RWPE2 (cell line): ENCODE results near the gene MYO18B.

Source experiments
- ATAC-seq: fragments of 200-7000 bp; cut with Tn5 transposase; 3 replicates; pipeline ENCODE4 v1.9.1; 2021; ENCODE audit warnings: low read depth
- DNase-seq: peaks from one replicate; pipeline ENCODE4 v3.0.0-alpha.2; 2020; ENCODE audit warnings: low spot score
- H3K27ac ChIP-seq: fragments of 450-650 bp; 2 replicates; pipeline ENCODE4 v1.5.1; 2017; ENCODE audit warnings: mild to moderate bottlenecking; ENCODE audit not compliant: poor library complexity, severe bottlenecking
- H3K27me3 ChIP-seq: fragments of 250-450 bp; sonication (Bioruptor Pico); 2 replicates; pipeline ENCODE4 v1.5.1; 2021; ENCODE audit warnings: mild to moderate bottlenecking, moderate library complexity; ENCODE audit not compliant: insufficient read depth, poor library complexity, severe bottlenecking
- H3K36me3 ChIP-seq: fragments of 250-450 bp; sonication (Bioruptor Pico); 2 replicates; pipeline ENCODE4 v1.5.1; 2020; ENCODE audit warnings: low read depth, mild to moderate bottlenecking, moderate library complexity
- H3K4me1 ChIP-seq: fragments of 250-450 bp; sonication (Bioruptor Pico); 2 replicates; pipeline ENCODE4 v1.5.1; 2021; ENCODE audit warnings: mild to moderate bottlenecking, moderate library complexity; ENCODE audit not compliant: insufficient read depth, poor library complexity, severe bottlenecking
- H3K4me3 ChIP-seq: fragments of 250-450 bp; sonication (Bioruptor Pico); 2 replicates; pipeline ENCODE4 v1.5.1; 2021; ENCODE audit warnings: mild to moderate bottlenecking, moderate library complexity; ENCODE audit not compliant: severe bottlenecking
- H3K9me3 ChIP-seq: fragments of 250-450 bp; sonication (Bioruptor Pico); 2 replicates; pipeline ENCODE4 v1.5.1; 2021; ENCODE audit warnings: mild to moderate bottlenecking, moderate library complexity; ENCODE audit not compliant: severe bottlenecking
- CTCF ChIP-seq: fragments of 450-650 bp; IDR thresholded peaks from one replicate; pipeline ENCODE4 v1.5.1; 2017; ENCODE audit warnings: mild to moderate bottlenecking, moderate library complexity; ENCODE audit not compliant: poor library complexity, severe bottlenecking

MYO18B gene

GRCh38 chr22:25841775-25842174 is 99.8 kb downstream of the MYO18B start:
- Histone ChIP-seq H3K36me3 (no peaks in the 10 kb centered on the region), H3K4me1 (no peaks in the 10 kb centered on the region), H3K27me3 (no peaks in the 10 kb centered on the region), H3K4me3 (no peak overlapping the region), H3K9me3 (no peaks in the 10 kb centered on the region), H3K27ac (no peak overlapping the region)
- TF ChIP-seq CTCF: no peak
- ATAC-seq (no peak), DNase-seq (no peak)

GRCh38 chr22:25843660-25844405 is 101.8 kb downstream of the MYO18B start:
- Histone ChIP-seq H3K36me3 (no peaks in the 10 kb centered on the region), H3K4me3 (no peak overlapping the region), H3K9me3 (no peaks in the 10 kb centered on the region), H3K4me1 (no peaks in the 10 kb centered on the region), H3K27ac (no peak overlapping the region), H3K27me3 (no peaks in the 10 kb centered on the region)
- DNase-seq (no peak), ATAC-seq (no peak)
- TF ChIP-seq CTCF: no peak

- Histone ChIP-seq H3K27ac (no peak overlapping the region), H3K4me3 (no peak overlapping the region), H3K36me3 (no peaks in the 10 kb centered on the region), H3K4me1 (no peaks in the 10 kb centered on the region), H3K27me3 (no peaks in the 10 kb centered on the region), H3K9me3 (no peaks in the 10 kb centered on the region)
- TF ChIP-seq CTCF: no peak
- DNase-seq (no peak), ATAC-seq (no peak)
Observed at GRCh38 chr22:25844601-25845000, 102.6 kb downstream of the MYO18B start.

- no peak overlapping the region for H3K27ac ChIP-seq
- no peak for DNase-seq
- TF ChIP-seq CTCF: no peak
- no peak overlapping the region for H3K4me3 ChIP-seq
- no peaks in the 10 kb centered on the region for H3K9me3 ChIP-seq
- H3K36me3 ChIP-seq: no peaks in the 10 kb centered on the region
- H3K4me1 ChIP-seq: no peaks in the 10 kb centered on the region
- no peaks in the 10 kb centered on the region for H3K27me3 ChIP-seq
- ATAC-seq: no peak
Observed at GRCh38 chr22:25845985-25846745, 104.2 kb downstream of the MYO18B start.

- H3K27ac ChIP-seq: no peak overlapping the region
- H3K36me3 ChIP-seq: no peaks in the 10 kb centered on the region
- H3K27me3 ChIP-seq: no peaks in the 10 kb centered on the region
- no peak for ATAC-seq
- TF ChIP-seq CTCF: no peak
- no peaks in the 10 kb centered on the region for H3K4me1 ChIP-seq
- H3K9me3 ChIP-seq: no peaks in the 10 kb centered on the region
- no peak overlapping the region for H3K4me3 ChIP-seq
- no peak for DNase-seq
Observed at GRCh38 chr22:25847451-25847850, 105.5 kb downstream of the MYO18B start.
